ENCODE measurements around the gene OR2V2.

The OR2V2 gene

DNA sequence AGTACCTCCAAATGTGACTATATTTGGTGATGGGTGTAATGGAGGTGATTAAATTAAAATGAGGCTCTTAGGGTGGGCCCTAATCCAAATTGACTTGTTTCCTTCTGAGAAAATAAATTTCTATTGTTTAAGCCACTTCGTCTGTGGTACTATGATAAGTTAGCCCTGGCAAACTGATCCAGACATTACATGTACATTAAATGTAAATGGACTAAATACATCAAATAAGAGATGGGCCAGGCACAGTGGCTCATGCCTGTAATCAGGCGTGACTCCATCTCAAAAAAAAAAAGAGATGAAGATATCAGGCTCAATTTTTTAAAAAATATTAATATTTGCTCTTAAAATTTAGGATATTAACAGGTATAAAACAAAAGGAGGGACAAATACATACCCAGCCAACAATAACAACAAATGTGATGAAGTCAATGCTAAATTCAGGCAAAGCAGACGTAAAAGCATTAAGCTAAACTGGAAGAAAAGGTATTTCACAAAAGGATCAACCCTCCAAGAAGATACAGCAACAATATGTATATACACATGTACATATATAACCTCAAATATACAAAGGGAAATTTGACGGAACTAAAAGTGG lies 10.9 kb upstream of the OR2V2 start:
- Histone ChIP-seq H3K4me3 (no peak overlapping the region), H3K27ac (no peak overlapping the region)

DNA sequence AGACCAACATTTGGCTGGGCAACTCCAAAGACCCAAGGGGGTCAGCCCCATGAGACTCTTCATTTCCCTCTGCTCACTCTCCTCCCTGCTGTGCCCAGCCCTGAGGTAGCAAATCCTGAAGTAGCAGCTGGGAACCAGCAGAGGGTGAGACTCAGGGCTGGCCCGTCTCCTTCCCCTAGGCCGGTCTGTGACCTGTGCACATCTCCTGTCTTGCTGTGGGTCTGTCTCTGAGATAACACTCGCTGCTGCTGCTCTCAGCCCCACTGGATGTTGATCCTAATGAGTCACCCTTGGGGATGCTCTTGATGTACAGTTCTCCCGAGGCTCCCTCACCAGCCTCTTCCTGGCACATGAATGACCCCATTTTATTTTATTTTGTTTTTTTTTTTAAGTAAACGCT lies 9.1 kb upstream of the OR2V2 start:
- no peak overlapping the region for H3K27ac ChIP-seq
- H3K4me3 ChIP-seq, result no peak overlapping the region

- Histone ChIP-seq H3K4me3 (no peak overlapping the region), H3K27ac (no peak overlapping the region)
These were observed 6.6 kb upstream of the OR2V2 start for GRCh38 chr5:181140766-181141165.

- Histone ChIP-seq H3K27ac (no peak overlapping the region), H3K4me3 (no peak overlapping the region)
These were observed 5.3 kb upstream of the OR2V2 start for GRCh38 chr5:181142054-181142453.

DNA sequence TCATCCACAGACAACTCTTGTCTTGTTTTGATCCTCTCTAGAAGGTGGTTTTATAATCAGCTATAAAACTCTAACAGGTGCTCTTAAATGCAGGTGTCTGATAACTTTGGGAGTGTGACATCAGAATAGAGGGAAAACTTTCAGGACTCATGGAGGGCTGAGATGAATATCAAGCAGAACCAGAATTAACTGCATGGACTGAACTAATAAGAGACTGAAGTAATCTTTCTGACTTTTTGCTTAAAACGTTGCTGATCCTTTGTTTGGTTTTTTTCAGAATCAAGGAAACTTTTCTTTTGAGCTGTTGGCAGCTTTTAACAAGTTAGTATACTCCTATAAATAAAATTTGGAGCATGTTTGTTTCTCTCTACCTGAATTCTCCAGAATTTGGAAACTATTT lies 2.3 kb upstream of the OR2V2 start:
- H3K4me3 ChIP-seq, result no peak overlapping the region
- H3K27ac ChIP-seq, result no peak overlapping the region

GRCh38 chr5:181149355-181149754 lies 2.0 kb downstream of the OR2V2 start:
- peak overlapping the region in 9 of 21 experiments; percentile 6 to 79 (median 61) for H3K27ac ChIP-seq
- H3K4me3 ChIP-seq, result no peak overlapping the region

DNA sequence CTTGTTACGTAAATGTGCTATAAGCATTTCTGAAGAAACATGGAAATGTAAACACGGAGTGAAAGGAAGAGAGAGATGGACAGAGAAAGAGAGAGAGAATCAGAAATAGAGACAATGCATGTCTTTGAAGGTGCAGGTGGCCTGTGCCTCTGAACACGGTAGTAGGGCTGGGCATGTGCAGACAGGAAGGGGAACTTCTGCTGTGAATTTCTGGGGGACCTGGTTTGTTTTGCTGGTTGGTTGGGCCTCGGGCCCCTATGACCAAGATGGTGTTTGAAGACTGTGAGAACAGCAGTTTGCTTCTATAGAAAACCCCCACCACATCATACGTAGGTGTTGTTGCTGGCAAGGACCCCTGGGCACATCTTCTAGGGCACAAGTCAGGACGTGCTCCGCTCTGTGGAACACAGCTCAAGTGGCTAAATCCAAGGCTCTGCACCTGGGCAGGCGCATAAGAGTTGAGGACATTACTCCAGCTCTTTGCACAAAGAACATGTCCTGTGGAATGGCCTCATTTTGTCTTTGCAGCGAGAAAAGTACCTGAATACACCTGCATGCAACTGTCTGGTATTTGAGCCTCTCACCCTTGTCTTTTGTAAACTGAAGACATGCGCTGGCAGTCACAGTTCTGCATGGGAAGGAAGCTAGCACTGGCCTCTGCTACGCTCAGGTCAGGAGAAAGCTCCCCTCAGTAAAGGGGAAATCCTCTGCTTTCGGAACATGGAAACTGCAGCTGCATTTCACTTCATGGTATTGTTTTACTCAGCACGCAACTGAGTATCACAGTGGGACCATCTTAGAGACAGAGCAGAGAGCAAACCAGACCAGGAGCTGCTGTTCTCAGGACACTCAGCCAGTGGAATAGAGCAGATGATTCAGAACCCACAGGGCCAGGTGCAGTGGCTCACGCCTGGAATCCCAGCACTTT lies 2.7 kb downstream of the OR2V2 start:
- peak overlapping the region in 8 of 21 experiments; percentile 30 to 79 (median 64) for H3K27ac ChIP-seq

DNA sequence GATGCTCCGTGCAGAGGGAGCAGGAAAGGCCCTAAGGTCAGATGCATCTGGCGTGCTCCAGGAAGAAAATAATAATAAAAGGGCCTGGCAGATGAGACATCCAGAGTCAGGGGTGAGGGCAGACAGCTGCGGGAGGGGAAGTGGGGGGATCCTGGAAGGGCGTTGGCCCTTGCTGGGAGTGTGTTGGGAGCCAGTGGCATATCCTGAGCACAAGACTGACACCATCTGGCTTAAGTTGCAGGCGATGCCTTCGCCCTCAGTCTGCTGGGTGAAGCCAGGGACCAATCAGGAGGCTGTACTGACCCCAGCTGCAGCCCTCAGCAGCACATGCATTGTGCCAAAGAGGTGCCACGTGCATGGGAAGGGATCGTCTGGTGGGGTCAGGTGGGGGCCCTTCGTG lies 3.8 kb downstream of the OR2V2 start:
- Histone ChIP-seq H3K27ac (peak overlapping the region in 2 of 21 experiments; percentile 16 to 44), H3K4me3 (no peak overlapping the region)

More for the DNA sequence above, 2.7 kb downstream of the OR2V2 start:
- H3K4me3 ChIP-seq, result no peak overlapping the region

- H3K4me3 ChIP-seq, result no peak overlapping the region
These were observed 5.0 kb downstream of the OR2V2 start for GRCh38 chr5:181152406-181152805.

DNA sequence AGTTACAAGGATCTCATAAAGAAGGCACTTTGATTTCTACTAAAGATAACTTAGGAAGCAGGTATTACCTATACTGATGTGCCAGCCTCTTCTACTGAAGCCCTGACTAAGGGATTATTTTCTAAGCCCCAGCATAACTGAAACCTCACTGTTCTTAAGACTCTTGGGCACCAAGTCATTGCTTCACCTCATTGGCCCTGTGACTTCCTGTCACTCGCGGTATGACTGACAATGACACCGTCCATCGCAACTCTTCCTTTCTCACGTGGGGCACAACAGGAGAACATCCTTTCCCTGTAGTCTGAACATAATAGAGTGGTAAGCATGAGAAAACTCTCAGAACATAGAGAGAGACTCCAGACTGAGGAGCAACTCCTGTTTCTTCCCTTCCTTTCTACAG lies 6.4 kb downstream of the OR2V2 start:
- no peak overlapping the region for H3K27ac ChIP-seq
- H3K4me3 ChIP-seq, result no peak overlapping the region

More at GRCh38 chr5:181152406-181152805, 5.0 kb downstream of the OR2V2 start:
- H3K27ac ChIP-seq, result no peak overlapping the region

GRCh38 chr5:181156758-181157157 lies 9.4 kb downstream of the OR2V2 start:
- H3K4me3 ChIP-seq, result no peak overlapping the region
- no peak overlapping the region for H3K27ac ChIP-seq

DNA sequence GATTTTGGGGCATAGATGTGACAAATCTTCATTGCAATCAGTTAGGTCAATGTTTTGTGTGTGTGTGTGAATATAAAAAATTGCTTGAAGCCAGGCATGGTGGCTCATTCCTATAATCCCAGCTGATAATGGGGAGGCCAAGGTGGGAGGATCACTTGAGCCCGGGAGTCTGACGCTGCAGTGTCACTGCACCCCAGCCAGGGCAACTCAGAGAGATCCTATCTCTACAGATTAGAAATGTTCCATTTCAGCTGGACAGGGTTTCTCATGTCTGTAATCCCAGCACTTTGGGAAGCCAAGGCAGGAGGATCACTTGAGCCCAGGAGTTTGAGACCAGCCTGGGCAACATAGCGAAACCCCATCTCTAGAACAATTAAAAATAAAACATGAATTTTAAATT lies 11.5 kb downstream of the OR2V2 start:
- Histone ChIP-seq H3K4me3 (no peak overlapping the region), H3K27ac (no peak overlapping the region)

- H3K4me3 ChIP-seq, result peak overlapping the region in 1 of 7 experiments; percentile 33
- peak overlapping the region in 13 of 21 experiments; percentile 20 to 79 (median 67) for H3K27ac ChIP-seq
These were observed 12.1 kb downstream of the OR2V2 start for GRCh38 chr5:181159286-181160151.

DNA sequence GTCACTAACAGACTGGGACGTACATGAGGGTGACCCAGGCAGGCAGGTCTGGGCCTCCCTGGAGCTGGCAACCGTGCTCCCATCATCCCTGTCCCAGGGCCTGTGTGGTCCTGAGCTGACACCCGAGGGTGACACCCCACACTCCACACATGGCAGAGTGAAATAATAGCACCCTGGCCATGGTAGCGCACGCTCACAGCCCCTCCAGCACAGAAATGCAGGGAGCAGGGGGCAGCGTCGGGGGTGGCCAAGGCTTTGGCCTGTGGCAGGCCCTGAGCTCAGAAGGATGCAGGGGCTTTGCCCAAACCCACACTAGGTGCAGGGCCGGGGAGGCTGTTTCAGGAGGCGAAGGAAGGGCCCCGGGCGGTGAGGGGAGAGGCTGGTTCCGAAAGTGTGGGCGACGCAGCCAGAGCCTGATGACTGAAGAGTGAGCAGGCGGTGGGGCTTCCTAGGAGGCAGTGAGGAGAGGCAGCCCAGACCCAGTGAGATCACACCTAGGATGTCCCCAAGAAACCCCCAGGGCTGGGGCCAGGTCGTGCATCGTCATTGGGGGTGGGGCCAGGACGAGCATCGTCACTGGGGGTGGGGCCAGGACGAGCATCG lies 12.9 kb downstream of the OR2V2 start:
- Histone ChIP-seq H3K27ac (peak overlapping the region in 16 of 21 experiments; percentile 3 to 79 (median 66)), H3K4me3 (peak overlapping the region in 6 of 7 experiments; percentile 9 to 33 (median 18))

- H3K4me3 ChIP-seq, result peak overlapping the region in 4 of 7 experiments; percentile 14 to 33 (median 26)
- peak overlapping the region in 3 of 21 experiments; percentile 14 to 79 (median 42) for H3K27ac ChIP-seq
These were observed 13.6 kb downstream of the OR2V2 start for GRCh38 chr5:181160755-181161533.

DNA sequence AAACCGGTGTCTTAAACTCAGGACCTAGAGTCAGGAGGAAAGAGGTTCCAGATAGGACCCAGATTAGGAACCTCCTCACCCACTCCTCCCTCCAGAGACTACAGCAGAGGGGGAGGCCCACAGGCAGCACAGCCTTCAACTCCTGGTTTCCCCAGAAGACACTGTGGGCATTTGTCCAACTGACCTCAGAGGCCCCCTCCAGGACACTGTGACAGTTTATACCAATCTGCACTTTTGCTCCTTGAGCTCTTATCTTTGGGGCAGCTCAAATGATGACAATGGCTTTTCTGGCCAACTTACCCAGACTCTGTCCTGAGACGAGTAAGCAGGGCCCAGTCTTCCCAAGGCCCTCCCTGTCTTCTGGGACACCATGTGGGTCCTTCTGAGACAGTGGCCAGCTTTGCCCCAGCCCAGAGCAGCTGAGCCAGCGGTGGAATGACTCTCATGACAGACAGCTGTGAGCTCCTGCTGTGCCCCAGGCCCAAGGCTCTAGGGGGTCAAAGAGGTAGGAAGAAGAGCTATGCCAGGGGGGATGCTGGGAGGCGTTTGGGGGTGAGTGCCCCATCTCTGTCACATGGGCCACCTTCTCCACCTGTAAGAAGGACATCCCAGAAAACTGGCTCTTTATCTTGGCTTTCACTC lies 14.3 kb downstream of the OR2V2 start:
- no peak overlapping the region for H3K4me3 ChIP-seq
- peak overlapping the region in 3 of 21 experiments; percentile 14 to 68 (median 42) for H3K27ac ChIP-seq

GRCh38 chr5:181163487-181164075 lies 16.2 kb downstream of the OR2V2 start:
- Histone ChIP-seq H3K4me3 (no peak overlapping the region), H3K27ac (no peak overlapping the region)

Data from skin epidermis (tissue), 12 donors.